SK-N-SH (cell line): ENCODE data around the gene AAMP. TPM values are rescaled to one million over a fixed set of nuclear protein-coding genes. Genes with fewer than 3 reads are reported as not detected.

Source experiments
- CTCF ChIA-PET: fragments of 300-600, 350-600 bp; formaldehyde crosslinking; extraction: SDS; loops from one replicate; lab custom pipeline; 2021; lab: Yijun Ruan, JAX
- POLR2A ChIA-PET: fragments of 350-600 bp; sonication (Branson Sonifier 250); formaldehyde crosslinking; extraction: SDS; loops from one replicate; lab custom pipeline; 2020; ENCODE audit warnings: antibody characterized with exemption, inconsistent platforms; lab: Yijun Ruan, JAX
- DNase-seq: peaks from one replicate; pipeline ENCODE4 v3.0.0; 2012
- H2AFZ ChIP-seq: fragments of 200-600 bp; sonication (generic); 2 replicates; pipeline ENCODE4 v1.8.1; 2016; ENCODE audit warnings: antibody characterized with exemption, mild to moderate bottlenecking, low read depth
- H3F3A ChIP-seq: fragments of 200-600 bp; sonication (generic); replicated peaks from 2 replicates; pipeline ENCODE3; 2016; ENCODE audit warnings: antibody characterized with exemption, mild to moderate bottlenecking; ENCODE audit not compliant: insufficient read depth
- H3K27ac ChIP-seq, 2 experiments: fragments of 200-500 bp in 1 of 2; fragments of 200-600 bp in 1 of 2; sonication (Bioruptor generic) in 1 of 2; sonication (generic), shearing (Covaris generic) in 1 of 2; 2 replicates each; pipeline versions ENCODE4 v1.5.1 to v1.6.1; 2014 to 2016; ENCODE audit warnings: low read depth in 2 of 2, inconsistent platforms in 1 of 2, low read length in 1 of 2, mild to moderate bottlenecking in 1 of 2, mixed read lengths in 1 of 2
- H3K27me3 ChIP-seq: fragments of 200-600 bp; sonication (generic), shearing (Covaris generic); 2 replicates; pipeline ENCODE4 v1.6.1; 2016; ENCODE audit warnings: mixed run types; ENCODE audit not compliant: insufficient read depth
- H3K36me3 ChIP-seq, 2 experiments: fragments of 200-500 bp in 1 of 2; fragments of 200-600 bp in 1 of 2; sonication (Bioruptor generic) in 1 of 2; sonication (generic) in 1 of 2; replicated peaks in 1 of 2; 2 replicates each; pipeline versions ENCODE3 to v1.5.1; 2014 to 2016; ENCODE audit warnings: low read length in 1 of 2, mild to moderate bottlenecking in 1 of 2; ENCODE audit not compliant: insufficient read depth in 2 of 2, control insufficient read depth in 1 of 2
- H3K4me1 ChIP-seq, 2 experiments: fragments of 200-500 bp in 1 of 2; fragments of 200-600 bp in 1 of 2; sonication (Bioruptor generic) in 1 of 2; sonication (generic), shearing (Covaris generic) in 1 of 2; 2 replicates each; pipeline versions ENCODE4 v1.5.1 to v1.6.1; 2014 to 2016; ENCODE audit warnings: low read depth in 1 of 2, low read length in 1 of 2, mixed run types in 1 of 2; ENCODE audit not compliant: insufficient read depth in 2 of 2, control insufficient read depth in 1 of 2
- H3K4me2 ChIP-seq: fragments of 200-600 bp; sonication (generic), shearing (Covaris generic); 2 replicates; pipeline ENCODE4 v1.6.1; 2017; ENCODE audit warnings: mixed run types
- H3K4me3 ChIP-seq, 2 experiments: fragments of 200-500 bp in 1 of 2; fragments of 200-600 bp in 1 of 2; sonication (Bioruptor generic) in 1 of 2; sonication (generic), shearing (Covaris generic) in 1 of 2; 2 replicates each; pipeline versions ENCODE4 v1.5.1 to v1.8.1; 2014 to 2016; ENCODE audit warnings: low read depth in 2 of 2, inconsistent platforms in 1 of 2, low read length in 1 of 2, mild to moderate bottlenecking in 1 of 2, mixed read lengths in 1 of 2, moderate library complexity in 1 of 2
- H3K79me2 ChIP-seq: fragments of 200-600 bp; sonication (generic); 2 replicates; pipeline ENCODE4 v1.8.1; 2017; ENCODE audit warnings: mild to moderate bottlenecking; ENCODE audit not compliant: insufficient read depth
- H3K9ac ChIP-seq: fragments of 200-600 bp; sonication (generic); 2 replicates; pipeline ENCODE4 v1.6.1; 2017; ENCODE audit warnings: mixed run types
- H3K9me2 ChIP-seq: fragments of 200-600 bp; sonication (generic); 2 replicates; pipeline ENCODE4 v1.6.1; 2017; ENCODE audit warnings: mixed run types
- H3K9me3 ChIP-seq: fragments of 200-600 bp; sonication (generic); 2 replicates; pipeline ENCODE4 v1.6.1; 2017; ENCODE audit warnings: mixed run types, mild to moderate bottlenecking, moderate library complexity
- H4K20me1 ChIP-seq: fragments of 200-600 bp; sonication (generic); 2 replicates; pipeline ENCODE4 v1.6.1; 2017; ENCODE audit warnings: mild to moderate bottlenecking, mixed run types; ENCODE audit not compliant: insufficient read depth
- CHD2 ChIP-seq: fragments of 150-350 bp; IDR thresholded peaks from 2 replicates; pipeline ENCODE4 v1.6.1; 2018; ENCODE audit warnings: low read length; ENCODE audit not compliant: partially characterized antibody
- CTCF ChIP-seq: fragments of 200-600 bp; sonication (generic); IDR thresholded peaks from 2 replicates; pipeline ENCODE4 v1.6.1; 2017; ENCODE audit warnings: antibody characterized with exemption, mild to moderate bottlenecking, moderate library complexity
- ELF1 ChIP-seq: IDR thresholded peaks from 2 replicates; pipeline ENCODE4 v1.4.0; 2012
- FOSL2 ChIP-seq: IDR thresholded peaks from 2 replicates; pipeline ENCODE4 v1.4.0; 2012; ENCODE audit warnings: low read depth, mild to moderate bottlenecking, moderate library complexity, borderline replicate concordance
- FOXM1 ChIP-seq: IDR thresholded peaks from 2 replicates; pipeline ENCODE4 v1.4.0; 2012; ENCODE audit warnings: low read depth, mild to moderate bottlenecking
- GATA2 ChIP-seq: sonication (generic); formaldehyde crosslinking; IDR thresholded peaks from 2 replicates; pipeline ENCODE4 v1.5.0; 2020; ENCODE audit warnings: mild to moderate bottlenecking, missing genetic modification reagents
- IRF3 ChIP-seq: fragments of 150-350 bp; IDR thresholded peaks from 2 replicates; pipeline ENCODE4 v1.6.1; 2016; ENCODE audit warnings: mild to moderate bottlenecking, low read depth, low read length
- JUND ChIP-seq: IDR thresholded peaks from 2 replicates; pipeline ENCODE4 v1.4.0; 2012
- MAX ChIP-seq: IDR thresholded peaks from 2 replicates; pipeline ENCODE4 v1.4.0; 2012; ENCODE audit warnings: low read depth
- MEF2A ChIP-seq: IDR thresholded peaks from 2 replicates; pipeline ENCODE4 v1.4.0; 2012; ENCODE audit warnings: low read depth, borderline replicate concordance
- MXI1 ChIP-seq: IDR thresholded peaks from 2 replicates; pipeline ENCODE4 v1.6.1; 2012; ENCODE audit warnings: mild to moderate bottlenecking, low read depth, low read length, improper control_type of control experiment
- REST ChIP-seq: IDR thresholded peaks from 2 replicates; pipeline ENCODE4 v1.6.1; 2012; ENCODE audit warnings: mild to moderate bottlenecking, low read depth, low read length, moderate library complexity
- RFX5 ChIP-seq: IDR thresholded peaks from 2 replicates; pipeline ENCODE4 v1.6.1; 2012; ENCODE audit warnings: mild to moderate bottlenecking, improper control_type of control experiment, low read length
- RXRA ChIP-seq: IDR thresholded peaks from 2 replicates; pipeline ENCODE4 v1.4.0; 2012; ENCODE audit warnings: low read depth, mild to moderate bottlenecking, borderline replicate concordance
- SMC3 ChIP-seq: IDR thresholded peaks from 2 replicates; pipeline ENCODE4 v1.6.1; 2012; ENCODE audit warnings: low read depth, low read length, improper control_type of control experiment
- TAF1 ChIP-seq: IDR thresholded peaks from 2 replicates; pipeline ENCODE4 v1.6.1; 2012; ENCODE audit warnings: low read depth, mild to moderate bottlenecking, low read length, moderate library complexity, borderline replicate concordance
- USF2 ChIP-seq: fragments of 150-350 bp; IDR thresholded peaks from 2 replicates; pipeline ENCODE4 v1.6.1; 2017; ENCODE audit warnings: antibody characterized with exemption, low read length, low read depth, borderline replicate concordance
- YY1 ChIP-seq: IDR thresholded peaks from 2 replicates; pipeline ENCODE4 v1.4.0; 2012; ENCODE audit warnings: low read depth, mild to moderate bottlenecking
- WGBS: methylation state at CpG from one replicate; pipeline ENCODE4 v1.1.6; 2017; ENCODE audit warnings: low lambda C conversion rate; 5-methylcytosine and 5-hydroxymethylcytosine counted together
- polyA plus RNA-seq, 3 experiments: library from polyadenylated mRNA; depleted of rRNA; stranded (reverse); fragments of >200 nt; gene quantifications; 2 replicates each; pipeline ENCODE4 v1.2.3, GENCODE V29; 2012

The AAMP gene
- polyA plus RNA-seq, 1 of the 3 experiments (the other 2 are of a cell fraction), result 276 TPM

- no peak for TF ChIP-seq CHD2
These were observed 14.5 kb downstream of the AAMP start (continued) for GRCh38 chr2:218255446-218255845.

GRCh38 chr2:218253232-218253625 lies 16.7 kb downstream of the AAMP start:
- WGBS, result 89% methylated on average over 5 of the region's 5 CpGs
- Histone ChIP-seq H3K4me3 (no peak overlapping the region), H3K79me2 (peaks cover 16% of the 10 kb centered on the region; the same call in 1 of the 2 replicates), H3F3A (peaks cover 71% of the 10 kb centered on the region), H3K9me3 (no peaks in the 10 kb centered on the region), H2AFZ (no peak overlapping the region), H3K9me2 (no peaks in the 10 kb centered on the region), H3K27ac (no peak overlapping the region), H3K4me1 (no peaks in the 10 kb centered on the region; a peak in 1 of 4 replicates), H3K27me3 (no peaks in the 10 kb centered on the region), H3K36me3 (peaks cover 56 to 59% of the 10 kb centered on the region in 2 experiments), H3K9ac (no peak overlapping the region), H4K20me1 (no peaks in the 10 kb centered on the region), H3K4me2 (no peak overlapping the region)
- no peak for TF ChIP-seq USF2
- TF ChIP-seq RXRA, result no peak
- TF ChIP-seq FOSL2, result no peak
- TF ChIP-seq REST, result no peak
- TF ChIP-seq RFX5, result no peak
- no peak for TF ChIP-seq GATA2 (CRISPR knock-in tag)
- no peak for TF ChIP-seq JUND
- TF ChIP-seq ELF1, result no peak
- no peak for TF ChIP-seq CHD2
- no peak for TF ChIP-seq MXI1
- TF ChIP-seq MEF2A, result no peak
- TF ChIP-seq CTCF, result no peak
- TF ChIP-seq SMC3, result no peak
- no peak for TF ChIP-seq IRF3
- TF ChIP-seq MAX, result no peak
- no peak for TF ChIP-seq TAF1
- no peak for TF ChIP-seq FOXM1
- TF ChIP-seq YY1, result no peak
- POLR2A ChIA-PET, result no interaction called here
- no peak for DNase-seq
- CTCF ChIA-PET, result interaction anchor here (1.6 to 3.0 kb wide), 2 partner anchors 18 to 22 kb away, joined by 6 to 8 read pairs; no protein-coding TSS in a partner anchor
